ENCODE results near the gene OR11G2. TPM values are rescaled to one million over a fixed set of nuclear protein-coding genes. Genes with fewer than 3 reads are reported as not detected.

OR11G2 gene
- total RNA-seq, 2 donors from 2014 or later, result not detected

DNA sequence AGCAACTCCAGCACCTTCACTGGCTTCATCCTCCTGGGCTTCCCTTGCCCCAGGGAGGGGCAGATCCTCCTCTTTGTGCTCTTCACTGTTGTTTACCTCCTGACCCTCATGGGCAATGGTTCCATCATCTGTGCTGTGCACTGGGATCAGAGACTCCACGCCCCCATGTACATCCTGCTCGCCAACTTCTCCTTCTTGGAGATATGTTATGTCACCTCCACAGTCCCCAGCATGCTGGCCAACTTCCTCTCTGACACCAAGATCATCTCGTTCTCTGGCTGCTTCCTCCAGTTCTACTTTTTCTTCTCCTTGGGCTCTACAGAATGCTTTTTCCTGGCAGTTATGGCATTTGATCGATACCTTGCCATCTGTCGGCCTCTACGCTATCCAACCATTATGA lies 6.8 kb downstream of the OR11G2 start:
- Histone ChIP-seq H3K4me1 (ENCODE audit: control insufficient read depth, insufficient read depth, low read length) (no peaks in the 10 kb centered on the region), H3K27me3 (ENCODE audit: control insufficient read depth, insufficient read depth, low read length, poor library complexity, severe bottlenecking) (no peaks in the 10 kb centered on the region), H3K4me3 (ENCODE audit: low read length) (no peak overlapping the region), H3K9ac (ENCODE audit: extremely low read depth, low read length, poor library complexity, severe bottlenecking) (no peak overlapping the region), H3K9me3 (ENCODE audit: control insufficient read depth, low read length) (peaks cover 73% of the 10 kb centered on the region), H3K36me3 (ENCODE audit: control insufficient read depth, insufficient read depth, low read length) (no peaks in the 10 kb centered on the region), H3K27ac (ENCODE audit: low read depth, low read length) (no peak overlapping the region)
- Mint-ChIP-seq H3K27ac (no peak overlapping the region), H3K4me3 (no peak overlapping the region), H3K27me3 (ENCODE audit: insufficient read depth) (no peaks in the 10 kb centered on the region), H3K36me3 (ENCODE audit: low read depth) (no peaks in the 10 kb centered on the region), H3K4me1 (no peaks in the 10 kb centered on the region), H3K9me3 (peaks cover 80% of the 10 kb centered on the region)
- 78 to 85% methylated on average over 5 of the region's 6 CpGs for WGBS, 2 experiments (ENCODE audit: insufficient coverage in 1 of 2, insufficient read length in 1 of 2)
- TF ChIP-seq, protein P1, sequence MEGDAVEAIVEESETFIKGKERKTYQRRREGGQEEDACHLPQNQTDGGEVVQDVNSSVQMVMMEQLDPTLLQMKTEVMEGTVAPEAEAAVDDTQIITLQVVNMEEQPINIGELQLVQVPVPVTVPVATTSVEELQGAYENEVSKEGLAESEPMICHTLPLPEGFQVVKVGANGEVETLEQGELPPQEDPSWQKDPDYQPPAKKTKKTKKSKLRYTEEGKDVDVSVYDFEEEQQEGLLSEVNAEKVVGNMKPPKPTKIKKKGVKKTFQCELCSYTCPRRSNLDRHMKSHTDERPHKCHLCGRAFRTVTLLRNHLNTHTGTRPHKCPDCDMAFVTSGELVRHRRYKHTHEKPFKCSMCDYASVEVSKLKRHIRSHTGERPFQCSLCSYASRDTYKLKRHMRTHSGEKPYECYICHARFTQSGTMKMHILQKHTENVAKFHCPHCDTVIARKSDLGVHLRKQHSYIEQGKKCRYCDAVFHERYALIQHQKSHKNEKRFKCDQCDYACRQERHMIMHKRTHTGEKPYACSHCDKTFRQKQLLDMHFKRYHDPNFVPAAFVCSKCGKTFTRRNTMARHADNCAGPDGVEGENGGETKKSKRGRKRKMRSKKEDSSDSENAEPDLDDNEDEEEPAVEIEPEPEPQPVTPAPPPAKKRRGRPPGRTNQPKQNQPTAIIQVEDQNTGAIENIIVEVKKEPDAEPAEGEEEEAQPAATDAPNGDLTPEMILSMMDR (conservative IDR thresholded peaks at IDR 0.05), result no peak
- no peak for DNase-seq

DNA sequence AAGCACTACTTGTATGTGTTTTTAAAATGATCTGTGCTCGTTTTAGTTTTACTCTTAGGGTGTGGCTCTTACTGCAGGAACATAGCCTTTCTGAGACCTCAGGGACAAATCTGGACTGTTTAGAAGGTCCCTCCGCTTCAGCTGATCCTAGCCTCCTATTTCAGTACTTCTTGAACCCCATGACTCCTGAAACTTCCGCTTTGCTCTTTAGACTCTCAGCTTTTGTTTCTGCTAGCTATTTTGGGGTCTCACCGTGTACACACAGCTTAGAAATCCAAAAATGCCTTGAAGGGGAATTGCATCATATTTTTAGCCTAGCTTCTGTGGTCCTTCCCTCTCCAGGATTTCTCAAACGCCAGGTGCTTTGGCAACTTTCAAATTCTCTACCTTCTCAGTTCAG lies 8.3 kb downstream of the OR11G2 start:
- no peak overlapping the region for H3K27ac Mint-ChIP-seq
- H3K27me3 Mint-ChIP-seq (ENCODE audit: insufficient read depth), result no peaks in the 10 kb centered on the region
- Histone ChIP-seq H3K27ac (ENCODE audit: low read depth, low read length) (no peak overlapping the region), H3K9ac (ENCODE audit: extremely low read depth, low read length, poor library complexity, severe bottlenecking) (no peak overlapping the region), H3K4me1 (ENCODE audit: control insufficient read depth, insufficient read depth, low read length) (no peaks in the 10 kb centered on the region), H3K4me3 (ENCODE audit: low read length) (no peak overlapping the region), H3K36me3 (ENCODE audit: control insufficient read depth, insufficient read depth, low read length) (no peaks in the 10 kb centered on the region), H3K27me3 (ENCODE audit: control insufficient read depth, insufficient read depth, low read length, poor library complexity, severe bottlenecking) (no peaks in the 10 kb centered on the region), H3K9me3 (ENCODE audit: control insufficient read depth, low read length) (peaks cover 79% of the 10 kb centered on the region)
- no peaks in the 10 kb centered on the region for H3K4me1 Mint-ChIP-seq
- TF ChIP-seq, protein P1 (conservative IDR thresholded peaks at IDR 0.05), result no peak
- peaks cover 82% of the 10 kb centered on the region for H3K9me3 Mint-ChIP-seq
- 55 to 57% methylated on average over 4 to 5 of the region's 5 CpGs for WGBS, 2 experiments (ENCODE audit: insufficient coverage in 1 of 2, insufficient read length in 1 of 2)
- H3K4me3 Mint-ChIP-seq, result no peak overlapping the region
- DNase-seq, result no peak
- H3K36me3 Mint-ChIP-seq (ENCODE audit: low read depth), result no peaks in the 10 kb centered on the region

DNA sequence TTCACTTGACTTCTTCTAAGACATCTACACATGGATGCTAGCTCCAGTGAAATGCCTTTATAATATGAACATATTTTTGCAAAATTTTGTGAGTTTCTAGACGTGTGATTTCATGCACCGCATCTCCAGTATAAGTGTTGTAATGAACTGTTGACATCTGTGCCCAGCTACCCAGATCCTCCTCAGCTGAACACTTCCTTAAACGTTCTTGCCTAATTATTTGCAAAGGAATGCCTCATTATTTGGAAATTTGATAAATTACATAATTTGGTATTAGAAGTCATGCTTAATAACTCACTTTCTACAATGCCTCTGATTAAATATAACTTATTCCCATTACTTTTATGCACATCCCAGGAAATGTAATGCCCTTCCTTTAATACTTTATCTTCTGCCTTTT lies 14.0 kb downstream of the OR11G2 start:
- Histone ChIP-seq H3K4me3 (ENCODE audit: low read length) (no peak overlapping the region), H3K4me1 (ENCODE audit: control insufficient read depth, insufficient read depth, low read length) (no peaks in the 10 kb centered on the region), H3K27ac (ENCODE audit: low read depth, low read length) (no peak overlapping the region), H3K36me3 (ENCODE audit: control insufficient read depth, insufficient read depth, low read length) (no peaks in the 10 kb centered on the region), H3K9me3 (ENCODE audit: control insufficient read depth, low read length) (peaks cover 75% of the 10 kb centered on the region), H3K9ac (ENCODE audit: extremely low read depth, low read length, poor library complexity, severe bottlenecking) (no peak overlapping the region), H3K27me3 (ENCODE audit: control insufficient read depth, insufficient read depth, low read length, poor library complexity, severe bottlenecking) (no peaks in the 10 kb centered on the region)
- Mint-ChIP-seq H3K27me3 (ENCODE audit: insufficient read depth) (no peaks in the 10 kb centered on the region), H3K36me3 (ENCODE audit: low read depth) (no peaks in the 10 kb centered on the region), H3K9me3 (peaks cover 79% of the 10 kb centered on the region), H3K4me1 (no peaks in the 10 kb centered on the region), H3K27ac (no peak overlapping the region), H3K4me3 (no peak overlapping the region)
- DNase-seq, result no peak
- TF ChIP-seq, protein P1 (conservative IDR thresholded peaks at IDR 0.05), result no peak
- 61 to 81% methylated on average over 2 to 3 of the region's 3 CpGs for WGBS, 2 experiments (ENCODE audit: insufficient coverage in 1 of 2, insufficient read length in 1 of 2)
